ENCODE data around the gene LRMDA.
"Not testable (repeated sequence)": the region's sequence is repeated elsewhere in the genome, so short reads cannot be mapped to it uniquely, and the experiment has no call there.

LRMDA gene

GRCh38 chr10:75761289-75761688 is 329.9 kb downstream of the LRMDA start:
- no peak for DNase-seq

GRCh38 chr10:75762431-75762802 is 331.0 kb downstream of the LRMDA start:
- DNase-seq = no peak

GRCh38 chr10:75763652-75764051 is 332.2 kb downstream of the LRMDA start:
- no peak for DNase-seq

- DNase-seq = peak; percentile 13
Measured at GRCh38 chr10:75764974-75765788, 333.8 kb downstream of the LRMDA start.

- DNase-seq = no peak
Measured at GRCh38 chr10:75765789-75766096, 334.3 kb downstream of the LRMDA start.

GRCh38 chr10:75766106-75766505 is 334.7 kb downstream of the LRMDA start:
- no peak for DNase-seq

GRCh38 chr10:75766752-75767151 is 335.3 kb downstream of the LRMDA start:
- not testable (repeated sequence) for DNase-seq

- DNase-seq = no peak
Measured at GRCh38 chr10:75770626-75771081, 339.2 kb downstream of the LRMDA start.

GRCh38 chr10:75771606-75772005 is 340.2 kb downstream of the LRMDA start:
- no peak for DNase-seq

- DNase-seq = no peak
Measured at GRCh38 chr10:75772153-75772887, 340.9 kb downstream of the LRMDA start.

GRCh38 chr10:75773231-75773780 is 341.9 kb downstream of the LRMDA start:
- DNase-seq = no peak

GRCh38 chr10:75773813-75774782 is 342.7 kb downstream of the LRMDA start:
- no peak for DNase-seq

- DNase-seq = no peak
Measured at GRCh38 chr10:75774783-75775490, 343.5 kb downstream of the LRMDA start.

- peak; percentile 81 for DNase-seq
Measured at GRCh38 chr10:75776738-75777504, 345.5 kb downstream of the LRMDA start.

- DNase-seq = no peak
Measured at GRCh38 chr10:75778665-75779064, 347.2 kb downstream of the LRMDA start.

- DNase-seq = no peak
Measured at GRCh38 chr10:75779276-75779675, 347.9 kb downstream of the LRMDA start.

GRCh38 chr10:75782463-75783248 is 351.2 kb downstream of the LRMDA start:
- DNase-seq = no peak

- no peak for DNase-seq
Measured at GRCh38 chr10:75788394-75789205, 357.2 kb downstream of the LRMDA start.

GRCh38 chr10:75793848-75794247 is 362.4 kb downstream of the LRMDA start:
- DNase-seq = no peak

GRCh38 chr10:75801121-75801520 is 369.7 kb downstream of the LRMDA start:
- no peak for DNase-seq
